Breast epithelium (tissue), 4 donors: Measurements from ENCODE around the gene MR1. TPM values are rescaled to one million over a fixed set of nuclear protein-coding genes. Genes with fewer than 3 reads are reported as not detected.
A peak's percentile ranks its signal among the peaks of the same experiment; 100 is the strongest.

Experiments used
- DNase-seq, 2 donors: peaks; one replicate each; pipeline ENCODE4 v3.0.0-alpha.2; 2019; ENCODE audit warnings: low spot score in 2 of 2
- H3K27ac ChIP-seq, 2 donors: fragments of 200-600 bp; sonication (generic) in 1 of 2; one replicate each; pipeline ENCODE4 v1.5.1; 2016 to 2019; ENCODE audit warnings: mild to moderate bottlenecking in 1 of 2
- H3K27me3 ChIP-seq, 2 donors: fragments of 200-600 bp; sonication (generic) in 1 of 2; one replicate each; pipeline versions ENCODE4 v1.5.1 to v1.6.0; 2017 to 2019; ENCODE audit warnings: control low read depth in 1 of 2, mild to moderate bottlenecking in 1 of 2
- H3K36me3 ChIP-seq: fragments of 200-600 bp; one replicate; pipeline ENCODE4 v1.5.1; 2019
- H3K4me1 ChIP-seq, 2 donors: fragments of 200-600 bp; sonication (generic); one replicate each; pipeline ENCODE4 v1.5.1; 2016 to 2019; ENCODE audit warnings: control low read depth in 1 of 2
- H3K4me3 ChIP-seq, 3 donors: fragments of 200-600 bp; sonication (generic); 1 replicate in 2 of 3; 2 replicates in 1 of 3; pipeline ENCODE4 v1.5.1; 2016 to 2019; ENCODE audit warnings: mild to moderate bottlenecking in 3 of 3, moderate library complexity in 2 of 3
- H3K9me3 ChIP-seq, 2 donors: fragments of 200-600 bp; sonication (generic) in 1 of 2; one replicate each; pipeline ENCODE4 v1.5.1; 2016 to 2019; ENCODE audit warnings: control low read depth in 1 of 2
- CTCF ChIP-seq, 3 donors: fragments of 450-650 bp; IDR thresholded peaks; one replicate each; pipeline ENCODE4 v1.5.1; 2016 to 2017; ENCODE audit warnings: antibody characterized with exemption in 3 of 3, mild to moderate bottlenecking in 3 of 3, moderate library complexity in 3 of 3
- POLR2A ChIP-seq: fragments of 450-650 bp; IDR thresholded peaks from one replicate; pipeline ENCODE4 v1.6.1; 2016; ENCODE audit warnings: antibody characterized with exemption, mild to moderate bottlenecking, moderate library complexity
- POLR2AphosphoS5 ChIP-seq, 3 donors: sonication (generic); formaldehyde crosslinking; IDR thresholded peaks; one replicate each; pipeline ENCODE4 v1.6.1; 2017; ENCODE audit warnings: antibody characterized with exemption in 3 of 3
- intact Hi-C: fragments of 100-400 bp; cut with DNase I; formaldehyde crosslinking; loops from one replicate; pipeline ENCODE4 v1.15.1; 2023; ENCODE audit warnings: low total_unique reads
- total RNA-seq, 3 donors: library from RNA; depleted of rRNA; stranded (reverse); fragments of >200 nt; gene quantifications; one replicate each; pipeline ENCODE4 v1.1.0, GENCODE V29; 2016

The MR1 gene
- total RNA-seq, 3 donors from 2014 or later: 12.8 to 23.4 (median 15.2) TPM

GRCh38 chr1:181012203-181012745, 21.5 kb upstream of the MR1 start:
- no peak for TF ChIP-seq CTCF (IDR thresholded peaks at IDR 0.05)
- no peak for TF ChIP-seq POLR2A
- TF ChIP-seq POLR2AphosphoS5 (IDR thresholded peaks at IDR 0.05): no peak
- Histone ChIP-seq H3K9me3 (no peaks in the 10 kb centered on the region), H3K27me3 (no peaks in the 10 kb centered on the region), H3K27ac (peak overlapping the region in 1 of 2 donors; percentile 29), H3K36me3 (no peaks in the 10 kb centered on the region), H3K4me3 (no peak overlapping the region), H3K4me1 (peaks cover 0 to 2% of the 10 kb centered on the region in 2 donors)
- no peak for DNase-seq
- intact Hi-C loops: no loop called here

- no peak for DNase-seq
- intact Hi-C loops: no loop called here
- no peak overlapping the region for H3K4me3 ChIP-seq
- H3K9me3 ChIP-seq: no peaks in the 10 kb centered on the region
- TF ChIP-seq POLR2AphosphoS5 (IDR thresholded peaks at IDR 0.05) (no peak), CTCF (IDR thresholded peaks at IDR 0.05) (no peak), POLR2A (no peak)
- H3K36me3 ChIP-seq: no peaks in the 10 kb centered on the region
- H3K4me1 ChIP-seq: peaks cover 0 to 2% of the 10 kb centered on the region in 2 donors
- H3K27me3 ChIP-seq: no peaks in the 10 kb centered on the region
- no peak overlapping the region for H3K27ac ChIP-seq
Observed at GRCh38 chr1:181013144-181013543, 20.6 kb upstream of the MR1 start.

- Histone ChIP-seq H3K4me3 (no peak overlapping the region), H3K27ac (no peak overlapping the region), H3K9me3 (no peaks in the 10 kb centered on the region), H3K4me1 (peaks cover 0 to 2% of the 10 kb centered on the region in 2 donors), H3K27me3 (no peaks in the 10 kb centered on the region), H3K36me3 (no peaks in the 10 kb centered on the region)
- intact Hi-C loops: no loop called here
- no peak for TF ChIP-seq POLR2A
- TF ChIP-seq POLR2AphosphoS5 (IDR thresholded peaks at IDR 0.05): no peak
- TF ChIP-seq CTCF (IDR thresholded peaks at IDR 0.05): no peak
- DNase-seq: no peak
Observed at GRCh38 chr1:181014477-181015250, 19.1 kb upstream of the MR1 start.

- no peak for DNase-seq
- intact Hi-C loops: no loop called here
- no peak for TF ChIP-seq POLR2AphosphoS5 (IDR thresholded peaks at IDR 0.05)
- no peak for TF ChIP-seq CTCF (IDR thresholded peaks at IDR 0.05)
- TF ChIP-seq POLR2A: no peak
Observed at GRCh38 chr1:181015251-181015615, 18.6 kb upstream of the MR1 start.

GRCh38 chr1:181016563-181016962, 17.2 kb upstream of the MR1 start:
- Histone ChIP-seq H3K36me3 (no peaks in the 10 kb centered on the region), H3K9me3 (no peaks in the 10 kb centered on the region), H3K27me3 (no peaks in the 10 kb centered on the region), H3K27ac (no peak overlapping the region), H3K4me1 (no peaks in the 10 kb centered on the region), H3K4me3 (no peak overlapping the region)
- TF ChIP-seq CTCF (IDR thresholded peaks at IDR 0.05) (no peak), POLR2A (no peak), POLR2AphosphoS5 (IDR thresholded peaks at IDR 0.05) (no peak)
- intact Hi-C loops: no loop called here
- no peak for DNase-seq

More at GRCh38 chr1:181015251-181015615, 18.6 kb upstream of the MR1 start:
- no peak overlapping the region for H3K27ac ChIP-seq
- no peaks in the 10 kb centered on the region for H3K9me3 ChIP-seq
- no peak overlapping the region for H3K4me3 ChIP-seq
- H3K36me3 ChIP-seq: no peaks in the 10 kb centered on the region
- H3K4me1 ChIP-seq: peaks cover 0 to 2% of the 10 kb centered on the region in 2 donors
- H3K27me3 ChIP-seq: no peaks in the 10 kb centered on the region
